Measurements from ENCODE around the gene LDLRAD4. TPM values are rescaled to one million over a fixed set of nuclear protein-coding genes. Genes with fewer than 3 reads are reported as not detected.

Gene LDLRAD4
- total RNA-seq, 1 donor from 2014 or later, result 18.4 TPM

GRCh38 chr18:13613591-13614501, 395.3 kb downstream of the LDLRAD4 start:
- intact Hi-C loops (cut with DNase I), result no loop called here

DNA sequence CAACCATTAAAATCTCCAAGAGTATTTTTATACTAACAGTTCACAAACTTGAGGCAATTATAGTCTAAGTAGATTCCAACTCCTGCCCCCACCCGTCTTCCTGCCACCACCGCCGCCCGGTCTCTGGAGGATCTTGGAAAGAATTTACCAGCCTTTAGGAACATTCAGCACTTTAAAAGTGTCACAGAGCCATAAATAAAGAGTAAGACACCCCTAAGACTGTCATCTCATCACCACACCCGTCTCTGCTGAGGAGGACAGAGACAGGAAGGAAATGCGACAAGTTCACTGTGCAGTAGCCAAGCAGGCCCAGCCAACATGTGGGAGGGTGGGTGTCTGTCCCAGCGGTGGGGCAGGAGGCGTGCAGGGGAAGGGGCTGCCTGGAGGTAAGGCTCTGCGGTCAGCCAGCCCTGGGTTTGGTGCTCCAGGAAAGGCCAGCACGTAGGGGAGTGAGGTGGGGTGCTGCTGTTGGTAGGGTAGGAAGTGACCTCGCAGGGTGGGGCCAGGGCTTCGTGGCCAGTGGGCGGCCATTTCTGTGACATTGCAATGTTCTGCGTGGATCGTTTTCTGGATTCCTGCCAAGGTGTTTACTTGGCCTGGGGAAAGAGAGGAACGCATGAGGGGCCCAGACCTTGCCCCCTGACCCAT, 396.2 kb downstream of the LDLRAD4 start:
- Histone ChIP-seq H3K36me3 (no peaks in the 10 kb centered on the region), H3K27me3 (no peaks in the 10 kb centered on the region), H3K4me3 (no peak overlapping the region), H3K27ac (peak overlapping the region; percentile 51), H3K4me1 (peaks cover 24% of the 10 kb centered on the region), H3K9me3 (no peaks in the 10 kb centered on the region)
- no peak for DNase-seq
- intact Hi-C loops (cut with DNase I), result no loop called here
- ATAC-seq, result peak; percentile 50
- TF ChIP-seq CTCF (IDR thresholded peaks at IDR 0.05), result no peak

More at GRCh38 chr18:13613591-13614501, 395.3 kb downstream of the LDLRAD4 start:
- H3K27ac ChIP-seq, result peak overlapping the region; percentile 51
- no peaks in the 10 kb centered on the region for H3K9me3 ChIP-seq
- no peak for TF ChIP-seq CTCF (IDR thresholded peaks at IDR 0.05)
- no peaks in the 10 kb centered on the region for H3K27me3 ChIP-seq
- ATAC-seq (no peak), DNase-seq (no peak)
- H3K4me1 ChIP-seq, result peaks cover 24% of the 10 kb centered on the region
- H3K4me3 ChIP-seq, result no peak overlapping the region
- H3K36me3 ChIP-seq, result no peaks in the 10 kb centered on the region

GRCh38 chr18:13615432-13615861, 396.9 kb downstream of the LDLRAD4 start:
- TF ChIP-seq CTCF (IDR thresholded peaks at IDR 0.05), result no peak
- intact Hi-C loops (cut with DNase I), result no loop called here
- no peak overlapping the region for H3K4me3 ChIP-seq
- no peaks in the 10 kb centered on the region for H3K9me3 ChIP-seq
- DNase-seq (no peak), ATAC-seq (no peak)
- peak overlapping the region; percentile 51 for H3K27ac ChIP-seq
- no peaks in the 10 kb centered on the region for H3K36me3 ChIP-seq
- H3K4me1 ChIP-seq, result peaks cover 22% of the 10 kb centered on the region
- no peaks in the 10 kb centered on the region for H3K27me3 ChIP-seq

- intact Hi-C loops (cut with DNase I), result no loop called here
- no peak for TF ChIP-seq CTCF (IDR thresholded peaks at IDR 0.05)
- ATAC-seq (no peak), DNase-seq (no peak)
- H3K4me3 ChIP-seq, result no peak overlapping the region
- no peaks in the 10 kb centered on the region for H3K27me3 ChIP-seq
- H3K4me1 ChIP-seq, result peaks cover 16% of the 10 kb centered on the region
- H3K36me3 ChIP-seq, result no peaks in the 10 kb centered on the region
- H3K9me3 ChIP-seq, result no peaks in the 10 kb centered on the region
- H3K27ac ChIP-seq, result no peak overlapping the region
These were observed 397.5 kb downstream of the LDLRAD4 start for GRCh38 chr18:13616041-13616440.

DNA sequence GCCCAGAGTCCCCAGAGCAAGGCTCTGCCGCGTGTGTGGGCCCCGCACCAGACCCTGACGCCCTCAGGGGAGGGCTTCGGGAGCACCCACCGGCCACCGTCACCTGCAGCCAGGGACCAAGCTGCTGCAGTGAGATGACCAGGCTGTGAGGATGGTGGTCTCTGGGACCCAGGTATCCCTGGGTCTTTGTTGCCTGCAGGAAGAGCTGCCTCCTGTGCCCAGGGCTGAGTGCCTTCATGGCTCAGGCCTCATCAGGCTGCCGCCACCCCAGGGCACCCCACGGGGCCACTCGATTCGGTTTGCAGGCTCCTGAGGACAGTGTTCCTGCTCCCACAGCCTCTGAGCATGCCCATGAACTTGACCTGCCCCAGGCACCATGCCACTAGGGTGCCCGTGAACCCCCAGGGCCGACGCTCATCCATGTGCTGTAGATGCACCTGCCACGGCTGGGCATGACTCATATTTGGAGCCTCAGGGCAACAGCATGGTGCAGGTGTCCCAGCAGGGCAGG, 398.0 kb downstream of the LDLRAD4 start:
- no peak for TF ChIP-seq CTCF (IDR thresholded peaks at IDR 0.05)
- DNase-seq (no peak), ATAC-seq (no peak)
- intact Hi-C loops (cut with DNase I), result no loop called here
- Histone ChIP-seq H3K4me1 (peaks cover 14% of the 10 kb centered on the region), H3K4me3 (no peak overlapping the region), H3K36me3 (no peaks in the 10 kb centered on the region), H3K9me3 (no peaks in the 10 kb centered on the region), H3K27ac (no peak overlapping the region), H3K27me3 (no peaks in the 10 kb centered on the region)

Measured in upper lobe of right lung (tissue), 1 donor.